Lower lobe of right lung (tissue), 2 donors: ENCODE data around the gene RRAS. TPM values are rescaled to one million over a fixed set of nuclear protein-coding genes. Genes with fewer than 3 reads are reported as not detected.

Experiments used
- ATAC-seq, 2 donors: fragments of 200-7000 bp; cut with Tn5 transposase; one replicate each; pipeline ENCODE4 v1.9.1; 2020 to 2022; ENCODE audit warnings: mild to moderate bottlenecking in 2 of 2, moderate library complexity in 2 of 2
- DNase-seq: peaks from one replicate; pipeline ENCODE4 v3.0.0-alpha.2; 2020
- H3K27ac ChIP-seq: fragments of 200-600 bp; one replicate; pipeline ENCODE4 v1.8.0; 2022
- H3K27me3 ChIP-seq: fragments of 200-600 bp; one replicate; pipeline ENCODE4 v1.8.0; 2022; ENCODE audit warnings: low read depth
- H3K36me3 ChIP-seq: fragments of 200-600 bp; one replicate; pipeline ENCODE4 v1.8.0; 2022; ENCODE audit warnings: mild to moderate bottlenecking
- H3K4me1 ChIP-seq: fragments of 200-600 bp; one replicate; pipeline ENCODE4 v1.8.0; 2022
- H3K4me3 ChIP-seq: fragments of 200-600 bp; one replicate; pipeline ENCODE4 v1.8.0; 2022; ENCODE audit warnings: mild to moderate bottlenecking
- H3K9me3 ChIP-seq: fragments of 200-600 bp; one replicate; pipeline ENCODE4 v1.8.0; 2022
- intact Hi-C: fragments of 100-400 bp; cut with DNase I; formaldehyde crosslinking; loops from one replicate; pipeline ENCODE4 v1.11.0; 2022
- total RNA-seq: library from RNA; stranded (reverse); fragmentation: NEBNext Ultra II Directional; extraction: Animal tissue kit (Norgen Biotek cat#: 25700); gene quantifications from one replicate; pipeline ENCODE4 v1.2.1, GENCODE V29; 2021
- TF ChIP-seq, protein P1 (sequence below): fragments of 200-600 bp; IDR thresholded peaks from one replicate; pipeline ENCODE4 v1.8.0; 2022; ENCODE audit warnings: antibody characterized with exemption, mild to moderate bottlenecking
- donor health status: DM: no; HTN: yes; CAD: no; lungs with severe emphysema.

Gene RRAS
- total RNA-seq, 1 donor from 2014 or later, result 114 TPM

DNA sequence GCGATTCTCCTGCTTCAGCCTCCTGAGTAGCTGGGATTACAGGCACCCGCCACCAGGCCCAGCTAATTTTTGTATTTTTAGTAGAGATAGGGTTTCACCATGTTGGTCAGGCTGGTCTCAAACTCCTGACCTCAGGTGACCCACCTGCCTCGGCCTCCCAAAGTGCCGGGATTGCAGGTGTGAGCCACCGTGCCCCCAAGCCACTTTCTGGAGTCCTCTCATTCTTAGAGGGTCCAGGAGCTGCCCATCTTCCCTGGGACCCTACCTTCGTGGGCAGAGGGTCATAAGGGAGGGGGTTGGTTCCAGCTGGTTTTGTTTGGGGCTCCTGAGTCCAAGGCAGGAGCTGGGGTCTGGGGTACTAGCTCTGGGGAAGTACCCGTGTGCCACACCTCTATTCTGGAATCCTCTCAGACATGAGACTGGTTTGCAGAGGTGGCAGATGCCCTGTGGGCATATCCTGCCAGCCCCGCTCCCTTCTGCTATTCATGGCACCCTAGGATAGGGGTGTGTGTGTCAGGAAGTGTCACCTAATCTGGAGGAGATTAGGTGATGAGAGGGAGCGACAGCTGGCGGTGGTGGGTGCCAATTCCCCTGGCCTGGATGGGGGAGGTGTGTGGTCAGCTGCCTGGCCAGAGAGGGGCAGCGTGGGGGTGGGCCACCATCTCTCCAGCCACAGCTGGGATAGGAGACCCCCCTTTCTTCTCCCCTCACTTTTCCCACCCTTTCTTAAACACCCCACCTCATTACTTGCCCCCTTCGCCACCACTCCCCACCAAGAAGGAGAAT is 39.2 kb upstream of the RRAS start:
- Histone ChIP-seq H3K9me3 (no peaks in the 10 kb centered on the region), H3K27ac (peak overlapping the region; percentile 92), H3K36me3 (peaks cover 38% of the 10 kb centered on the region), H3K4me3 (no peak overlapping the region), H3K4me1 (peaks cover 37% of the 10 kb centered on the region), H3K27me3 (no peaks in the 10 kb centered on the region)
- DNase-seq (no peak), ATAC-seq (no peak)
- TF ChIP-seq, protein P1, sequence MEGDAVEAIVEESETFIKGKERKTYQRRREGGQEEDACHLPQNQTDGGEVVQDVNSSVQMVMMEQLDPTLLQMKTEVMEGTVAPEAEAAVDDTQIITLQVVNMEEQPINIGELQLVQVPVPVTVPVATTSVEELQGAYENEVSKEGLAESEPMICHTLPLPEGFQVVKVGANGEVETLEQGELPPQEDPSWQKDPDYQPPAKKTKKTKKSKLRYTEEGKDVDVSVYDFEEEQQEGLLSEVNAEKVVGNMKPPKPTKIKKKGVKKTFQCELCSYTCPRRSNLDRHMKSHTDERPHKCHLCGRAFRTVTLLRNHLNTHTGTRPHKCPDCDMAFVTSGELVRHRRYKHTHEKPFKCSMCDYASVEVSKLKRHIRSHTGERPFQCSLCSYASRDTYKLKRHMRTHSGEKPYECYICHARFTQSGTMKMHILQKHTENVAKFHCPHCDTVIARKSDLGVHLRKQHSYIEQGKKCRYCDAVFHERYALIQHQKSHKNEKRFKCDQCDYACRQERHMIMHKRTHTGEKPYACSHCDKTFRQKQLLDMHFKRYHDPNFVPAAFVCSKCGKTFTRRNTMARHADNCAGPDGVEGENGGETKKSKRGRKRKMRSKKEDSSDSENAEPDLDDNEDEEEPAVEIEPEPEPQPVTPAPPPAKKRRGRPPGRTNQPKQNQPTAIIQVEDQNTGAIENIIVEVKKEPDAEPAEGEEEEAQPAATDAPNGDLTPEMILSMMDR, result no peak
- intact Hi-C loops, result no loop called here

DNA sequence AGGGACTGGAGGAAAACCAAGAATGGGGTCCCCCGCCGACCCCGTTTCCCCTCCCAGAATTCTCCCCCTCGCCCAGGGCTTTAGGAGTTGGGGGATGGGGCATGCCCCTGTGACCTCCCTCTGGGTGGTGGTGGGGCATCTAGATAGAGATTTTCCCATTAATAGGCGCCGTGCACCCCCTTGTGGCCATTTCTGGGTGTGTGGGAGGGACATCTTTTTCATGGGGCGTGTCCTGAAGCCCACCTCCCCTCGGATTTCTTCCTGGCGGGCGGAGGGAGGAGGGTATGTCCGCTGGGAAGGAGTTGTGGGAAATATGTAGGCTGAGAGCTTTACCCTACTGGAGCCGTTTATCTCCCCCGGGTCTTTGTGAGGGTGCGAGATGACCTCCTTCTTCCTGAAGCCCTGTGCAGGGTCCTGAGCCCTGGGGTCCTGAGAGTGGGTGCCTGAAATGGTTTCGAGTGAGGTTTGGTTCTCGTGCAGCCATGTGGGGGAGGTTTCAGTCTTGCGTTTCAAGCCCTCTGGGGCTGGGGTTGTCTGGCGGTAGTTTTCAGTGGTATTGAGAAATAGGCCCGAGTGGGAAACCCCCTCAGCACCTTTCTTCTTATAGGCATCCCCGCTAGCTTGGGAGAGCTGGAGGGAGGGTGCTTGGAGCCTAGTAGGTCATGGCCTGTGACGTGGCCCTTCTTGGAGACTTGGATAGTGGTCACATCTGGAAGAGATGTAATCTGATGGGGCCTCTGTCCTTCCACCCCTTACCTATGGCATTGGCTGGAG is 38.1 kb upstream of the RRAS start:
- intact Hi-C loops, result no loop called here
- peak; percentile 7 to 15 for ATAC-seq

DNA sequence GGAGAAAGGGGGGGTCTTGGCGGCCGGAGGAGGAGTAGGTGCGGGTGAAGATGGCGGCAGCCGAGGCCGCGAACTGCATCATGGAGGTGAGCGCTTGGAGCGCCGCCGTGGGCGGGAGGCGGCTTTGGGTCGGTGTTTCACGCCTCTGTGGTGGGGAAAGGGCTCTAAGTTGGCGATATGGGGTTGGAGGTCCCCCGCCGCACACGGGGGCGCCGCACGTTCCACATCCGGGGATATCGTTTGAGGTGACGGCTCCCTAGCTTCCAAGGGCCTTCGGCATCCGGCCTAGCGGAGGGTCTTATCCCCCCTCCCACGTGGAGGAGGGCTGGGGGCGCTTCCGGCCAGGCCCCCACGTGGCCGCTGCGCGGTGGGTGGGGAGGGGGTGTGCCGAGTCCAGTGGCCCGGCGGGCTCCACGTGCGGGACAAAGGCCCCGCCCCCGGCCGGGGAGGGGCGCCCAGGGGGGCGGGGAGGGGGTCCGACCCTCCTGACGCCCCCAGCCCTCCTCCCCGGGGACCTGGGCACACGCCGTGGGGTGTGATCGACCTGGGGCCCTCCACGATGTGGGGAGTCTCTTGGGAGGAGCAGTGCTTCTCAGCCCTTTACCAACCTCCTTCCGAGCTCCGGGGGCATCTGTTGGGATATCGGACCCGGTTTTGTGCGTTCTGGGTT is 37.4 kb upstream of the RRAS start, which contains the start of gene PRMT1:
TSS of gene PRMT1 (plus strand) at position 41 of the 670 bp plus-strand sequence. CDS start at position 51, 10 bp downstream.
- TF ChIP-seq, protein P1, result no peak
- H3K4me3 ChIP-seq, result peak within 1 kb of the TSS; percentile 88
- DNase-seq (no peak), ATAC-seq (peak; percentile 3 to 13)
- H3K36me3 ChIP-seq, result peaks cover 20% of the 10 kb centered on the region
- no peaks in the 10 kb centered on the region for H3K9me3 ChIP-seq
- no peaks in the 10 kb centered on the region for H3K27me3 ChIP-seq
- peak within 1 kb of the TSS; percentile 92 for H3K27ac ChIP-seq
- peaks cover 38% of the 10 kb centered on the region for H3K4me1 ChIP-seq
- intact Hi-C loops, result no loop called here

More for the DNA sequence above, 38.1 kb upstream of the RRAS start:
- TF ChIP-seq, protein P1, result peak; percentile 64
- H3K27me3 ChIP-seq, result no peaks in the 10 kb centered on the region
- H3K36me3 ChIP-seq, result peaks cover 27% of the 10 kb centered on the region
- peak overlapping the region; percentile 92 for H3K27ac ChIP-seq
- H3K9me3 ChIP-seq, result no peaks in the 10 kb centered on the region
- peaks cover 37% of the 10 kb centered on the region for H3K4me1 ChIP-seq
- peak overlapping the region; percentile 88 for H3K4me3 ChIP-seq
- peak; percentile 79 for DNase-seq

DNA sequence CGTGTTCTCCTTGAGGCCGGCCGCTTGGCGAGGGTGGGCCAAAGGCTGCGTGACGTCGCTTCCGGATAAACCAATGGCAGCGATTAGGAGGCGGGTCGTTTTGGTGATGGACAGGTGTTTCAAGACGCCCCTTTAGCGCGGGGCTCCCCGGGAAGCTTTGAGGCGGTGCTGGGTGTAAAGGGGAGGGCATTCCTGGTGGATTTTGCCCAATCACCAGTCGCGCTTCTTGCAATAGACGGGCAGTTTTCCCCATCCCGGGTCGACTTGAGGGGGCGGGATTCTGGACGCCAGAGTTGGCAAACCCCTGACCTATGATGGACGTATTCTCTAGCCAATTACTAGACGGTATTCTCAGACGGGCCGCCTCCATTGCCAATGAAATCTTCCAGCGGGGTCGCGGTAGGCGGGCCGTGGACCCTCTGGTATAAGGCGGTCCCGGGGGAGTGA is 36.9 kb upstream of the RRAS start:
- intact Hi-C loops, result no loop called here
- DNase-seq (peak; percentile 99), ATAC-seq (peak; percentile 89 to 93)
- H3K36me3 ChIP-seq, result peaks cover 14% of the 10 kb centered on the region
- H3K4me1 ChIP-seq, result peaks cover 44% of the 10 kb centered on the region
- peak overlapping the region; percentile 88 for H3K4me3 ChIP-seq
- no peaks in the 10 kb centered on the region for H3K27me3 ChIP-seq
- H3K9me3 ChIP-seq, result no peaks in the 10 kb centered on the region
- TF ChIP-seq, protein P1, result no peak
- peak overlapping the region; percentile 92 for H3K27ac ChIP-seq

DNA sequence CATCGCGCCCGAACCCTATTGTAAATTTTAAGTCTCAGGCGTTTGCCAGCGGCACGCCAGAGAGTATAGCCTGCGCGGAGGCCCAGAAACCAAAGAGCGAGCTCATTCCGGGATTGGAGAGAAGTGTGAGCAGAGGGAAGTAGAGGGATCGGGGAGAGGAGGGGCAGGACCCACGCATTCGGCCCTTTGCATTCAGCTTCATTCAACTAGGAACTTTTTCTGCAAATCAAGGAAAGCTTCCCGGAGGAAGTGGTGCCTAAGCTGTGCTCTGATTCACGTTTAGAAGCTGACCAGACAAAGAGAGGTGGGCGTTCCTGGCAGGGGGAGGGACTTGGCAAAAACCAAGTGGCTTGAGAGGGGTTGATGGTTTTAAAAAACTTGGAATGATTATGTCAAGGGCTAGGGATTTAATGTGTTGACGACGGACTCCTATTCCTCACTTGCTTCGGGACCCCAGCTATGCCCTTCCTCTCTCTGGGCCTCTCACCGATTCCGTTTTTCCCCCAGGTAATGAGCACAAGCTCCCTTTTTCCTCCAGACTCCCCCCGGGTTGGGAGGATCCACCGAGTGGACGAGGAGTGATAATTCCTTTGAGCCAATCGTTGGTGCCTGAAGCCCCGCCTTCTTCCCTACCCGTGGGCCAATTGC is 36.3 kb upstream of the RRAS start:
- DNase-seq, result peak; percentile 87
- peak overlapping the region; percentile 92 for H3K27ac ChIP-seq
- H3K36me3 ChIP-seq, result peaks cover 10% of the 10 kb centered on the region
- peak overlapping the region; percentile 88 for H3K4me3 ChIP-seq
- no peaks in the 10 kb centered on the region for H3K27me3 ChIP-seq
- intact Hi-C loops, result no loop called here
- peak; percentile 66 to 67 for ATAC-seq
- TF ChIP-seq, protein P1, result no peak
- H3K9me3 ChIP-seq, result no peaks in the 10 kb centered on the region
- H3K4me1 ChIP-seq, result peaks cover 45% of the 10 kb centered on the region
